Dermis microvascular lymphatic vessel endothelial cell (primary cell): ENCODE data around the gene TMPRSS4. TPM values are rescaled to one million over a fixed set of nuclear protein-coding genes. Genes with fewer than 3 reads are reported as not detected.

Experiments
- DNase-seq, 2 donors: peaks; one replicate each; pipeline versions ENCODE4 v3.0.0 to v3.0.0-alpha.2; 2010; ENCODE audit warnings: low read depth in 2 of 2
- total RNA-seq: library from RNA; depleted of rRNA; stranded (reverse); fragments of >200 nt; gene quantifications from 2 replicates; pipeline ENCODE4 v1.2.1, GENCODE V29; 2014

TMPRSS4 gene
- total RNA-seq, 1 donor from 2014 or later = not detected

DNA sequence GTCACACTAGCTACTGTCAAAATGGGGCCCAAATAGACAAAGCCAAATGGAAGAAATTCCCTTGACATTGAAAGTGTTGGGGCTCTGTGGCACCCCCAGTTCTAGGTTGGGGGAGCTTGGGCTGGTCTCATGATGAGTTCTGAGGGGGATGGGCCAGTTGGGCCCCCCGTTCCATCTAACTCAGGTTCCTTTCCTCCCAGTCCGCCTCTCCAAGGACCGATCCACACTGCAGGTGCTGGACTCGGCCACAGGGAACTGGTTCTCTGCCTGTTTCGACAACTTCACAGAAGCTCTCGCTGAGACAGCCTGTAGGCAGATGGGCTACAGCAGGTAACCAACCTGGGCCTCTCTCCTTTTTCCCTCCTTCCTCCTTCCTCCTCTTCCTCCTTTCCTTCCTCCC is 27.6 kb downstream of the TMPRSS4 start:
- DNase-seq = no peak

DNA sequence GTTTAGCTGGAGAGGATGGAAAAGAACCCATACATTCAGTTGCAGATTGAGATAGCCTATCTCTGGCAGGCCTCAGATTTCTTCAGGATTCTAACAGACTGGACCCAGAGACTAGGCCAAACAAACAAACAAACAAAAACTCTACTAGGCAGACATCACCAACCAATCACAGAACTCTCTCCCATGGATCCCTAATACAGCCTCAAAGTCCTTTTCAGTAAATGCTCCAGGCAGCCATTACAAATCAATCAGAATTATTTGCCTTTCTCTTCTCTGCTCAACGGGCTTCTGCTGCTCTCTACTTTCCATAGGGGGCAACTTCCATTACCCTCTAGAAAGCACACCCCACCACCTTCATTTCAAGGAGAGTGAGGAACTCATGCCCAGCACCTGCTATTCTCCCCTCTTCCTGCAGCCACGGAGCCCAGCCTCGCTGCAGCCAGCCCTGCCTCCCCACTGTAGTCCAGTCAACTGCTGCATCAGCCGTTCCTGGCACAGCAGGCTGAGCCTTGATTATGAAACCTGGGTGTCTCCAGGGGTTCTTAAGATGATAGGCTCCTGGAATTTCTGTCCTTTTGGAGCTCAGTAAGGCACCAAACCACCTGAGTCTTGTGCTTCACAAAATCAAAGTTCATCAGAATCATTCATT is 28.9 kb downstream of the TMPRSS4 start:
- no peak for DNase-seq

DNA sequence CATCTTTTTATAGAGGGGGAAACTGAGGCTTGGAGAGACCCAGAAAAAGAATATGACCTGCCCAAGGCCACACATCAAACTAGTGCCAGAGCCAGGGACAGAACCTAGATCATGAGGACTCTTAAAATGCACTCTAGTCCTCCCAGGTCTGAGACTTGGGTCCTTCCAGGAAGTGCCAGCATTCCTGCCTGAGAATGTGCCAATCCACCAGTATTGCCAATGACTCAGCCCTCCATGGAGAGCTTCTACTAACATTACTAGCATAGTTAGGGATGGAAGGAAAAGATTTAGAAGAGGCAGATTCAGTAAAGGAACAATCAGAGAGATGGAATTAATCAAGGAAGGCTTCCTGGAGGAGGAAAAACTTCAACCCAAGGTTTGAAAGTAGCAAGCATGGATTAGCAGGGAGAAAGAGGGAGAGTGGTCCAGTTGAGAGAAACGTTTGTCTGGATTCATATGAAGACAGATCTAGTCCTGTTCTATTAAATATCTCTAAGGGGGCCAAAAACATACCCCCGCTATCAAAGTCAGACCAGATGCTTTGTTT is 30.0 kb downstream of the TMPRSS4 start:
- no peak for DNase-seq

DNA sequence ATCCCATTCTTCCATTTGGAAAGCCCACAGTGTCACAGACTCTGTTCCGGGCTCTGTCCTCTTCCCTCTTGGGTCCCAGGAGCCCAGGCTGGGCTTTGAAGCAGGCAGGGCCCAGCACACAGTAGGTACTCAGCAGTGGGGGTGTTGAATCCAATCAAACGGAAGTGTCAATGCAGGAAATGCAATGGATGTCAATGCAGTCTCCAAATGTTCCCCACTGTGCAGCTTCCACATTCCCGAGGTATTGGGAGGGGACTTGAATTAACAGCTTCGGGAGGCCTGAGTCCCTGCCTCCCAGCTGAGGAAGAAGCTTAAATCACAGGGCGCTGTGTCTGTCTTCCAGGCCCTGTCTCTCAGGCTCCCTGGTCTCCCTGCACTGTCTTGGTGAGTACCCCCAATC is 31.6 kb downstream of the TMPRSS4 start:
- DNase-seq = no peak

DNA sequence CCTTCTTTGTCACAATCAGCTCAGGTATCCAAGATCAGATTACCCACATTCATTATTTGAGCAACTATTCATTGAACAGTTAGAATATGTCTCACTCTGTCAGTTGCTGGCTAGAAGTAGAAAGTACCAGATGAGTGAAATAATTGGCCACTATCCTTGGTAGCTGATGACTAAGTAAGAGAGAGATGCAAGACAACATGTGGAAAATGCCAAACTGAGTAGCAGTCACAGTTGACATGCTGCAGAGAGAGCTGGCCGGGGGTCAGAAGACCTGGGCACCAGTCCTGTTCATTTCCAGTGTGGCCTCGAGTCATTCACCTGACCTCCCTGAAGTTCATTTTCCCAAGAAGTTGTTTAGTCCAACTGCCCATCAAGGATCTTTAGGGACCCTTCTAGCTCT is 32.4 kb downstream of the TMPRSS4 start:
- DNase-seq = no peak

DNA sequence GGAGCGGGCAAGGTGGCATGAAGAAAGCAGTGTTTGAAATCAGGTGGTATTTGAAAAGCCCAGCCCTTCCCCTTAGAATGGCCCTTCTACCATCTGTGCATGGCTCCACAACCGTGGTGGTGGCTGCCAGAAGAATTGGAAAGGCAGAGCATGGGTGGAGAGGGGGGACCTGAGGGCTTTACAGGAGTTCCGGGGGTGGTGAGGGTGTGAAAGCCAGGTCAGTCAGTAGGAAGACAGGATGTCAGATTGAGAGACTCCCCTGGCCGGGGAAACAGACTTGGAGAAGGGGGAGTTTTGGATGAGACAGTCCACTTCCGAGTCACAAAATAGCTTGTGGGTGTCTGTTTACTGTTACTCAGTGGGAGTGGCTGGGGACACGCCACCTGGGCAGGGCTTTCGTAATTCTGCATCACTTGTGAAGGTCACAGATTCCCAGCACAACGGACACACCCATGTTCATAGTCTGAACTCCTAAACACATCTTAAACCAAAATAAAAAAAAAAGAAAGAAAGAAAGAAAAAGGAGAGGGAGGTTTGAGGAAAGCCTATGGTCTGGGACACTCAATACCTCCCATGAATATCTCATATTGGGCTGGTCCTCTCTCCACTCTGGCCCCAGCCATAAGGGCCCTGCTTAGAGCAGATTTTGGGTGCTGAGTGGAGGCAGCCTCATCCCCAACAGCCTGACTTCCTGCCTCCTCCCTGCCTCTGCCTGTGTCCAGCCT is 34.3 kb downstream of the TMPRSS4 start:
- no peak for DNase-seq

DNA sequence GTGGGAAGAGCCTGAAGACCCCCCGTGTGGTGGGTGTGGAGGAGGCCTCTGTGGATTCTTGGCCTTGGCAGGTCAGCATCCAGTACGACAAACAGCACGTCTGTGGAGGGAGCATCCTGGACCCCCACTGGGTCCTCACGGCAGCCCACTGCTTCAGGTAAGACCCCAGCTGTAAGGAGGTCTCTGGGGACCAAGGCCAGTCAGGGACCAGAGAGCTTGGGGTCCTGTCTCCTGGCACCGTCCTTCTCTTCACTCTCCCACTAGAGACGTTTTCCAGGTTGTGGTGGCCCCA is 34.8 kb downstream of the TMPRSS4 start:
- DNase-seq = no peak

DNA sequence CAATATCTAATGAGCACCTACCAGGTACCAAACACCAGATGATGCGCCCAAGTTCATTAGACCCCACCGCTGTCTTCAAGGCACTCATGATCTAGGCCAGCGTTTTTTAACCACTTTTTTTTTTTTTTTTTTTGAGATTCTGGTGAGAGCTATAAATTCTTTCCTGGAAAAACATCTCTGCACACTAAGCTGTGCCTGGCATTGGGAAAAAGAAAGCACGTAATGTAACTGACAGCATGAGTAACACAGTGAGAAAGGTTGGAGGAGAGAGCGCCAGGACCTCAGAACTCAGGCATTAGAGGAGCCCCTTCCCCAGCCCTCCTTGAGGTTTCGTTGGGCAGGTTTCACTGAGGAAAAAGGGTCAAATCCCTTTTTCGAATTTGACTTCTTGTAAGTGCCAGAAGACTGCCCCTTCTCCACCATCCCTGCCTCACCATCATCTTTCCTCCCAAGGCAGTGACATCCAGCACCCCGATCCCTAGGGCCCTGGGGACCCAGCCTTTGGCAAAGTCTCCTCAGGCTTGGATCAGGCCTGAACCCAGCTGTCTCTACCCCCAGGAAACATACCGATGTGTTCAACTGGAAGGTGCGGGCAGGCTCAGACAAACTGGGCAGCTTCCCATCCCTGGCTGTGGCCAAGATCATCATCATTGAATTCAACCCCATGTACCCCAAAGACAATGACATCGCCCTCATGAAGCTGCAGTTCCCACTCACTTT is 36.0 kb downstream of the TMPRSS4 start:
- DNase-seq = no peak

DNA sequence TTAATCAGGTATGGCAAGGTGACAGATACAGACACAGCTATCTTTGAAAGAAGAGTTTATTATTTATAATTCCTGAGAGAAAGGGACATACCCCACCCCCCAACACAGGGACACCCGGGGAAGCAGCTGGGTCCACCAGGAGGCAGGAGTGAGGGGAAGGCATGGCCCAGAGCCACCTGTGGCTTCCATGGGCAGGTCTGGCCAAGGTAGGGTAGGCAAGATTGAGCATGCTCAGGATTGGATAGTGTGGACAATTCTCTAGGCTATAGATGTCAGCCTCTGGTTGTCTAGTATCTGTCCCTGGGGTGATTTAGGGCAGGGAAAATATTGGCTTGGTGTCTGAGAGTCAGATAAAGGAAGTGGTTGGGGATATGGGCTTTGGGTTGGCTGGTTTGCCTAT is 37.4 kb downstream of the TMPRSS4 start:
- no peak for DNase-seq

DNA sequence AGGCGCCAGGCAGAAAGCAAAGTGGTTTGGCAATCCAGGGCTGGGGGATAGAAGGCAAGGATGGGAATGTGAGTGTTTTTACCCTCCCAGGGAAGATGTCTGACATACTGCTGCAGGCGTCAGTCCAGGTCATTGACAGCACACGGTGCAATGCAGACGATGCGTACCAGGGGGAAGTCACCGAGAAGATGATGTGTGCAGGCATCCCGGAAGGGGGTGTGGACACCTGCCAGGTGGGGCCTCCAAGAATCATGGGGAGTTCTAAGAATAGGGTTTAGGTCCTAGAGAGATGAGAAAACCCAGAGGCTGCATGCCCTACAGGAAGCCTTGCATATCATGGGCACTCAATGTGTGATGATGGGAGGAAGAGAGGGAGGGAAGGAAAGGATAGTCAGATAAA is 38.2 kb downstream of the TMPRSS4 start:
- no peak for DNase-seq

DNA sequence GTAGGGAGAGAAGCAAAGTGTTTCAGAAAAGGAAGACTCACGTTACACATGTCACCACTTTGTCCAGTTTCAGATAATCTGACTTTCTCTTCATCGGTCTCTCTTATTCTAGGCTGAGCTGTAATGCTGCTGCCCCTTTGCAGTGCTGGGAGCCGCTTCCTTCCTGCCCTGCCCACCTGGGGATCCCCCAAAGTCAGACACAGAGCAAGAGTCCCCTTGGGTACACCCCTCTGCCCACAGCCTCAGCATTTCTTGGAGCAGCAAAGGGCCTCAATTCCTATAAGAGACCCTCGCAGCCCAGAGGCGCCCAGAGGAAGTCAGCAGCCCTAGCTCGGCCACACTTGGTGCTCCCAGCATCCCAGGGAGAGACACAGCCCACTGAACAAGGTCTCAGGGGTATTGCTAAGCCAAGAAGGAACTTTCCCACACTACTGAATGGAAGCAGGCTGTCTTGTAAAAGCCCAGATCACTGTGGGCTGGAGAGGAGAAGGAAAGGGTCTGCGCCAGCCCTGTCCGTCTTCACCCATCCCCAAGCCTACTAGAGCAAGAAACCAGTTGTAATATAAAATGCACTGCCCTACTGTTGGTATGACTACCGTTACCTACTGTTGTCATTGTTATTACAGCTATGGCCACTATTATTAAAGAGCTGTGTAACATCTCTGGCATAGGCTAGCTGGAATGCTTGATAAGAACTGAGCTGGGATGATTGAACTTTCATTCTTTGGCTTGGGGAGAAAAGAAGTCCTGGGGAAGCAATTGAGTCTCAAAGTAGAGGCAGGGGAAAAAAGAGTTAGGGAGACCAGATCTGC is 41.1 kb downstream of the TMPRSS4 start:
- DNase-seq = no peak

DNA sequence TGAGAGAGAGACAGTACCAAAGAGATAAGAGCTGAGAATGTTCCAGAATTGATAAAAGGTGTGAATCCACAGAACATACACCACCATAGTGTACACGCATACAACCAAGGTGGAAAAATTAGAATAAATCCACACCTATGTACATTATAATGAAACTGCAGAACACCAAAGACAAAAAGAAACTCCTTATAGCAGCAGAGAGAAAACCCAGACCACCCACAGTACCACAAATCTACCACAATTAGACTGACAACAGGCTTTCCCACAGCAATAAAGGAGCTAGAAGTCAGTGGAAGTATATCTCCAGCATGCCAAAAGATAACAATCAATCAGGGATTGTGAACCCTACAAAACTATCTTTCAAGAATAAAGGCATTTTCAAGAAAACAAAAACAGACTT is 43.9 kb downstream of the TMPRSS4 start:
- no peak for DNase-seq

DNA sequence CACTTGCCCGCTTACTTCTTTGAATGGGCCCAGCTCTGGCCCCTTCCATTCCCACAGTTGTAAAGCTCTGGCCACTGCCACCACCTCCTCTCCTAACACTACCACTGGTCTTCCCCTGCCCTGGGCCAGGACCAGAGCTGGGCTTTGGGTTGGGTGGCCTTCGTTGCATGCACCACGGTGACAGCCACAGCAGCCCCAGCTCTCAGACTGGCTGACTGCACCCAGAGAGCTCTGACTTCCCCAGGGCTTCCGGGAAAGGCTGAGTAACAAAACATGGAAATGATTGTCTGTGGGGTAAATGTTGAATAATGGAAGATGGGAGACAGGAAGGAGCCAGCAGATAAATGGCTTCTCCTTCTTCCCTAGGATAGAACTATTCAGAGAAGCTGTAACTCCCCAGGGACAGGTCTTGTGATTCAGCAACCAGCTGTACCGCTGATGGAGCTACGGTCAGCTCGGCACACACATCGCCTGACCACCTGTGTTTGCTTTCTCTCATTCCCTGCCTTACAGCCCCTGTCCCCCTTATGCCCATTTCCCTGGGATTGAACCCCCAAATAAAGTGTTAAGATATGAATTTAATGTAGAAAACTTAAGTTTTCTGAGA is 48.2 kb downstream of the TMPRSS4 start:
- DNase-seq = no peak

DNA sequence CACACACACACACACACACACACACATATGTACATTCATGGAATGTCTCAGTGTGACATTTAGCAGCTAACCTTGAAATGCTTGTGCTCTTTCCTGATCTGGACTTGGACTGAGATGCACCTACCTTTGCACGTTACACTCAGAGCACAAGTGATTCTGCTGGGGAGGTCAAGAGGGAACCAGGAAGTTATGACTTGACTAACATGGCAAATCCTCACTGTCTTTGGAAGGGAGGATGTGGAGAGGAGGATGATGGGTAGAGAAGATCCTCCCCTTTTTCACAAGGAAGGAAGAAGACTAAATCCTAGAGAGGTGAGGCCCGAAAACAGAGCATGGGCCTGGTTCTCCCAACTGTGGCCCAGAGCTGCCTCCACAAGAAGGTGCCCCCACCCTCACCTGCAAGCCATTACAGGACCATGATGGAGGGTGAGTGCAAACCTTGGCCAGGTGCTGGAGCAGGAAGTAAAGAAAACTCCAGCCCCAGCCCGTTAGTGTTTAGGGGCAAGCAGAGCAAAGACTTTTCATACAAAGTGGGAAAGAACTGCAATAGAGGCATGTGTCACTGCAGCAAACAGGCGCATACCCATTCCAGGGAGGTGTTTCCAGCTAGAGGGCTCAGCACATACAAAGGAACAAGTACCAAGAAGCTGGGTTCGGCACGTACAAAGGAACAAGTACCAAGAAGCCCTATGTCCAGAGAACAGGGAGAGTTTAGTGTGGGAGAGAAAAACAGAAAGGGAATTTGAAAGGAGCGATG is 49.4 kb downstream of the TMPRSS4 start:
- DNase-seq = no peak

DNA sequence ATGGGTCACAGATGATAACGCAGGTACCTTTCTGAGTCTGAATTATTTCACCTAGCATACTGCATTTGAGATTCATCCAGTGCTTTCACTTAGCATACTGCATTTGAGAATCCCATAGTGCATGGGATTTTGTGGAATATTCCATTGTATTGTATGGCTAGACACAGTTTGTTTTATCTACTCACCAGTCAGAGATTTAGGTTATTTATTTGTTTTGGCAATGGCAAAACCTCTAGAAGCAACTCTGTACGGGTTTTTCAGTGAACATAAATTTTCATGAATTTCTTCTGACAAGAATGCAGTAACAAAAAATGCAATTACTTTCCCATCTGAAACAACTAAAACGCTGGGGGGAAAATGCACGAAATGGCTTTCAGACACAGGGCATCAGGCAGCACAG is 51.4 kb downstream of the TMPRSS4 start:
- no peak for DNase-seq

DNA sequence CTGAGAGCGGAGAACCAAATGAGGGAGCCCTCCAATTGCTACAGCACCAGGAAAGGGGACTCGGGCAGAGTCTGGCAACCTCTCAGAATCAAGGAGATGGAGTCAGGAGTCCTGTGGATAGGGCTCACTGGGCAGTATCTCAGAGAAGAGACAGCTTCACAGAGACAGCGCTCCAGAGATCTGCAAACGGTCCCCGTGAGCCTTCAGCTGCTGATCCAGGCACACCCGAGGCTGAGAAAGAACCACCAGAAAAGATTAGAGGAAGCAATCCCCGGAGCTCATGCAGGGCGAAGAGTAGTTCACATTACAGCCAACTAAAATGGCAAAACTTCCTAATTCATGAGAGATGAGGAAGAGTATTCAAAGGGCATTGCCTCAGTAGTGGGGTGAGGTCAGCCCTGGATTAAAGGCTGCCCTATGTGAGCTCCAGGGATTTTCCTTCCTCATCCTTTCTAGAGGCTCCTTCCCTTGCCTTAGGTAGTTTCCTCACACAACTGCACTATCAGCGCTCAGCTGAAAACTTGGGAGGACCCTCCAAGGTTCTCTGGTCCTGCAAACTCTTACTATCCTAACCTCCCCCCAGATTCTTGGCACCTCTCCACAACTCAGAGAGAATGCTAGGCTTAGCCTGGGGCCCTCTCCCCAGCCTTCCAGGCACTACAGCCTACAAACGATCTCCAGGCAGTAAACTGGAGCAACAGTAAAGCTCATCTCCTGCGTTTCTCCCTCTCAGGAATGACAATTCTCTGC is 52.0 kb downstream of the TMPRSS4 start:
- no peak for DNase-seq

DNA sequence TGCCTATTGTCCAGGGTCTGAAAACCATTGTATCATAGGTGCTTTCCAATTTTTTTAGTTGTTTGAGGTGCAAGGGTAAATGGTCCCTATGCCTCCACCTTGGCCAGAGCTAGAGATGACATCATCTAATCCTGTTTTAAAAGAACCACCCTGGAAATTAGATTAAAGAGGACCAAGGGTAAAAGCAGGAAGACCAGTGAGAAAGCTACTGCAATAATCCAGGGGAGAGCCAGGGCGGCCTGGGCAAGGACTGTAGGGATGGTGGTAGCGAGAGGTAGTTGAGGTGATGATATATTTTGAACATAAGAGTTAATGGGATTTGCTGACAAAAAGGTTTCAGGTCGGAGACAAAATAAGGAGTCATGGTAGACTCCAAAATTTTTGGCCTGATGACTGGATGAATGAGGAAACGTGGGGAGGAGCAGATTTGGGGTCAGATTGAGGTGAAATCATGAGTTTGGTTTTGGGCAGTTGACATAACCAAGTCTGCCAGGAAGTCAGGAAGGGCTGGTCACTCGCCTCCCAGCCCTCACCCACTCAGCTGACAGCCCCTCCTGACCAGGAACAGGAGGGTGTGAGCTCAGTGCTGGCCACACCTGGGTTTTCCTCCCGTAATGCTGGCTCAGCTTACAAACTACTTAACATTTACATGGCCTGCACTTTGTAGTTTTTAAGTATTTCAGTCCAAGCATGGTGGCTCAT is 52.7 kb downstream of the TMPRSS4 start:
- no peak for DNase-seq

DNA sequence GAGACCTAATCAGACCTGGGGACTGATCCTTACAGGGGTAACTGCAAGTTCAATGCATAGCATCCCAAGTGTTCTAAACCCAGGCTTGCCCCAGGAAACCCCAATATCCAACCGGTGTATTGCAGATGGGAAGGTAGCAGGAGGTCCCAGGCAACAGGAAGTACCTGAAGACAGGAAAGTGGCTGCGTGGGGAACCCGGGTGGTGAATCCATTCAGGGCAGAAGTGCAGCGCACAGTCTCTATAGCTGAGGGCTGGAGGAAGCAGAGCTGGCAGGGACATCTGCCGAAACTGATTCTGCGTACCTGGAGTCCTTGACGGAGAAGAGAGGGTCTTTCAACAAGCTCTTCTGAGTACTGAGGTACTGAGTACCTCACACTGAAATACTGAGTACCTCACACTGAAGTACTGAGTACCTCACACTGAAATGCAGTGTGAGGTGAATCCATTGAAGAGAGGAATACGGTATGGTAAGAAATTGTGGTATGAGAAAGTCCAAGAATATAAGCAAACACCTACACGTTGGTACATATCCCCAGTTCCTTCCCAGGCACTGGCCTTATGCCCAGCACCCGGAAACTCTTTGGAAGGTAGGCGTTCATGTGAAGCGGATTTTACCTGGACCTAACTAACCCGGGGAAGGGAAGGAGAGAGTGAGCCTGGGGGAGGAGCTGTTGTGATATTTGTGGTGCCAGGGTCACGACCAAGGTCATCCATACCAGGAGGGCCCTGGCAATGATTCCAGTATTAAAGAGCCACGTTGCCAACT is 55.7 kb downstream of the TMPRSS4 start:
- no peak for DNase-seq

DNA sequence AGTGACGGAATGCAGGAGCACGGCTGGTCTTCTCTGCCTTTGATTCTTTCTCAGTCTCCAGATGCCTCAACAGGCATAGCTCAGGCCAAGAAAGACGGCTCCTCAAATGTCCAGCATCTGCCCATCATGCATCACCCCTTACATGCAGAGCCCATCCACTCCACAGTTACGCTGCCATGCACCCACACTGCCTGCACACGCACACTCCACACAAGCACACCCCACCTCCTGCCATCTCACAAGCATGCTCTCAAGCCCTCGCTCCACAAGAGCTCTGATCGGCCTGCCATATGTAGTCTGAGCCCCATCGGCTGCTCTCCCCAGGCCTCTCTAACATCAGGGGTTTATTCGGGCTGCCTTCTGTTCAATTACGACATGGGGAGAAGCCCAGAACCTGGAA is 56.9 kb downstream of the TMPRSS4 start:
- no peak for DNase-seq
